Activated CD8-positive, alpha-beta memory T cell treated with anti-CD3 and anti-CD28 coated beads, Interleukin-2, amount 10 ng/mL, durations not matched to agents 7 days and 5 days (primary cell): ENCODE data around the gene BABAM1. TPM values are rescaled to one million over a fixed set of nuclear protein-coding genes. Genes with fewer than 3 reads are reported as not detected.
A peak's percentile ranks its signal among the peaks of the same experiment; 100 is the strongest.

ENCODE experiments used
- ATAC-seq: fragments of 150-1000 bp; cut with Tn5 transposase; one replicate; pipeline ENCODE4 v1.10.0; 2021; ENCODE audit warnings: moderate library complexity
- CTCF ChIA-PET: fragments of 350-600 bp; sonication (Branson Sonifier 250); formaldehyde crosslinking; loops from one replicate; lab custom pipeline; 2021; ENCODE audit warnings: antibody characterized with exemption; lab: Charles Lee
- DNase-seq: peaks from one replicate; pipeline ENCODE4 v3.0.0-alpha.2; 2020
- H3K27ac Mint-ChIP-seq: one replicate; pipeline ENCODE4 v1.8.0; 2021; ENCODE audit warnings: mild to moderate bottlenecking, mixed read lengths
- H3K27me3 Mint-ChIP-seq: one replicate; pipeline ENCODE4 v1.8.0; 2021; ENCODE audit warnings: mixed read lengths
- H3K36me3 Mint-ChIP-seq: one replicate; pipeline ENCODE4 v1.8.0; 2021; ENCODE audit warnings: mild to moderate bottlenecking, mixed read lengths
- H3K4me1 Mint-ChIP-seq: one replicate; pipeline ENCODE4 v1.8.0; 2021; ENCODE audit warnings: mixed read lengths
- H3K4me3 Mint-ChIP-seq: one replicate; pipeline ENCODE4 v1.8.0; 2021; ENCODE audit warnings: mild to moderate bottlenecking, moderate library complexity, mixed read lengths
- H3K9me3 Mint-ChIP-seq: one replicate; pipeline ENCODE4 v1.8.0; 2022; ENCODE audit warnings: low read depth, mixed read lengths
- total RNA-seq, 2 experiments: library from RNA; stranded (reverse); gene quantifications; one replicate each; pipeline ENCODE4 v1.2.3, GENCODE V29; 2021

Gene BABAM1
- total RNA-seq, 2 experiments from 2014 or later, result 113 to 117 TPM

- peak overlapping the region; percentile 87 for H3K4me3 Mint-ChIP-seq
- peaks cover 3% of the 10 kb centered on the region for H3K36me3 Mint-ChIP-seq
- DNase-seq (no peak), ATAC-seq (no peak)
- peak overlapping the region; percentile 89 for H3K27ac Mint-ChIP-seq
- no peaks in the 10 kb centered on the region for H3K27me3 Mint-ChIP-seq
- peaks cover 47% of the 10 kb centered on the region for H3K4me1 Mint-ChIP-seq
- CTCF ChIA-PET, result interaction anchor here (0.6 to 6.2 kb wide), 24 partner anchors 9 to 271 kb away, joined by 3 to 44 read pairs (median 4); partner anchors contain the start of genes ANO8, BABAM1, BST2 and USHBP1
- no peaks in the 10 kb centered on the region for H3K9me3 Mint-ChIP-seq
These were observed 37.4 kb downstream of the BABAM1 start for GRCh38 chr19:17304386-17305215.

- CTCF ChIA-PET, result interaction anchor here (0.6 to 6.2 kb wide), 23 partner anchors 9 to 270 kb away, joined by 3 to 44 read pairs (median 4); partner anchors contain the start of genes ANO8, BABAM1, BST2 and USHBP1
These were observed 37.9 kb downstream of the BABAM1 start for GRCh38 chr19:17305216-17305516.

DNA sequence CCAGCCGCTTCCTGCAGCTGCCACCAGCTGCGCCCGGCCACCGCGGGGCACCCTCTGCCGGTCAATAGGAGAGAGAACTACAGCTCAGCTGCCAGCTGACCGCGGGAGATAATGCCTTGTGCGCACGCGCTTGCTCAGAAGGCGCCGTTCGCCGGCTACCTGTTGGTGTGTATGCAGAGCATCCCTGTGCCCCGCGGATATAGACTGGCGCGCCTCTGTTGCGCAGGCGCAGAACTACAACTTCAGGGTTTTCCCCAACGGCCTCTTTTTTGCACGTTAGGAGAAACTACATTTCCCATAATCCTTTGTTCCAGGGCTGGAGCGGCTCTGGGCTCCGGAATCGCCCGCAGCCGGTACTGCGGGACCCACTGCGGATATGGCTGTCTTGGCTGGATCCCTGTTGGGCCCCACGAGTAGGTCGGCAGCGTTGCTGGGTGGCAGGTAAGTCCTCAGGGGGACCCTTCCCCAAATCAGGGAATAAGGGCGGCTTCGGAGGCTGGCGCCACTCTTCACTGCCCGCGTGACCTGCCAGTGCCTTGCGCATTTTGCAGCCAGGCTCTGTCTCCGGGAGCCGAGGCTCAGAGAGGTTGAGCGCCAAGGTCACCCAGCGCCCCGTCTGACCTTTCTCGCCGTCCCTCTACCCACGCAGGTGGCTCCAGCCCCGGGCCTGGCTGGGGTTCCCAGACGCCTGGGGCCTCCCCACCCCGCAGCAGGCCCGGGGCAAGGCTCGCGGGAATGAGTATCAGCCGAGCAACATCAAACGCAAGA lies 38.5 kb downstream of the BABAM1 start, which contains the start of gene MRPL34:
Gene MRPL34, plus strand, starts transcription at position 356 of the 768 bp plus-strand sequence. Its CDS starts 21 bp downstream, at position 377.
- ATAC-seq, result peak; percentile 68
- DNase-seq, result peak; percentile 99
- H3K4me1 Mint-ChIP-seq, result peaks cover 54% of the 10 kb centered on the region
- peak within 1 kb of the TSS; percentile 89 for H3K27ac Mint-ChIP-seq
- H3K27me3 Mint-ChIP-seq, result no peaks in the 10 kb centered on the region
- no peaks in the 10 kb centered on the region for H3K9me3 Mint-ChIP-seq
- H3K4me3 Mint-ChIP-seq, result peak within 1 kb of the TSS; percentile 87
- peaks cover 3% of the 10 kb centered on the region for H3K36me3 Mint-ChIP-seq
- CTCF ChIA-PET, result interaction anchor here (0.6 to 6.2 kb wide), 23 partner anchors 10 to 270 kb away, joined by 3 to 44 read pairs (median 4); partner anchors contain the start of genes ANO8, BABAM1, BST2 and USHBP1

More at GRCh38 chr19:17305216-17305516, 37.9 kb downstream of the BABAM1 start:
- Mint-ChIP-seq H3K27me3 (no peaks in the 10 kb centered on the region), H3K4me1 (peaks cover 48% of the 10 kb centered on the region), H3K9me3 (no peaks in the 10 kb centered on the region), H3K36me3 (peaks cover 3% of the 10 kb centered on the region), H3K27ac (peak overlapping the region; percentile 89), H3K4me3 (peak overlapping the region; percentile 87)
- ATAC-seq (no peak), DNase-seq (no peak)

DNA sequence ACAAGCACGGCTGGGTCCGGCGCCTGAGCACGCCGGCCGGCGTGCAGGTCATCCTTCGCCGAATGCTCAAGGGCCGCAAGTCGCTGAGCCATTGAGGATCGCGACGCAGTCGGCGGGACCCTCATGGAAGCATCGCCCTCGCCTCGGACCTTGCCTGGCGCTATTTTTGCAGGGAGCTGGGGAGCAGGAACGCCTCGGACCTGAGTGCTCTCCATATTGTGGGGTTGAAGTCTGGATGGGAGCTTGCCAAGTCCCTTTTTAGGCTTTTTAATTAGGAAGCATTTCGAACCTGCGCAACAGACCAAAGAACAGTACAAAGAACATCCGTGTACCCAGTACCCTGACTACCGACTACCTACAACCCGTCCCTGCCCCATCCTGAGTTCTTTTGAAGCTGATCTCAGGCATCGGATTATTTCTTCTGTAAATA lies 39.1 kb downstream of the BABAM1 start:
- Mint-ChIP-seq H3K4me1 (peaks cover 56% of the 10 kb centered on the region), H3K36me3 (peaks cover 3% of the 10 kb centered on the region), H3K27ac (peak overlapping the region; percentile 89), H3K9me3 (no peaks in the 10 kb centered on the region), H3K27me3 (no peaks in the 10 kb centered on the region), H3K4me3 (peak overlapping the region; percentile 87)
- CTCF ChIA-PET, result interaction anchor here (0.9 to 6.2 kb wide), 6 partner anchors 13 to 99 kb away, joined by 3 to 44 read pairs (median 6); partner anchors contain the start of genes ANO8 and BST2
- ATAC-seq (no peak), DNase-seq (no peak)

GRCh38 chr19:17307876-17308377 lies 40.7 kb downstream of the BABAM1 start:
- H3K27ac Mint-ChIP-seq, result peak overlapping the region; percentile 3
- no peaks in the 10 kb centered on the region for H3K9me3 Mint-ChIP-seq
- no peak for ATAC-seq
- H3K36me3 Mint-ChIP-seq, result peaks cover 3% of the 10 kb centered on the region
- no peaks in the 10 kb centered on the region for H3K27me3 Mint-ChIP-seq
- CTCF ChIA-PET, result interaction anchor here (0.7 to 6.2 kb wide), 7 partner anchors 13 to 188 kb away, joined by 3 to 44 read pairs (median 3); partner anchors contain the start of gene ANO8
- DNase-seq, result no peak
- peaks cover 56% of the 10 kb centered on the region for H3K4me1 Mint-ChIP-seq
- H3K4me3 Mint-ChIP-seq, result peak overlapping the region; percentile 4

DNA sequence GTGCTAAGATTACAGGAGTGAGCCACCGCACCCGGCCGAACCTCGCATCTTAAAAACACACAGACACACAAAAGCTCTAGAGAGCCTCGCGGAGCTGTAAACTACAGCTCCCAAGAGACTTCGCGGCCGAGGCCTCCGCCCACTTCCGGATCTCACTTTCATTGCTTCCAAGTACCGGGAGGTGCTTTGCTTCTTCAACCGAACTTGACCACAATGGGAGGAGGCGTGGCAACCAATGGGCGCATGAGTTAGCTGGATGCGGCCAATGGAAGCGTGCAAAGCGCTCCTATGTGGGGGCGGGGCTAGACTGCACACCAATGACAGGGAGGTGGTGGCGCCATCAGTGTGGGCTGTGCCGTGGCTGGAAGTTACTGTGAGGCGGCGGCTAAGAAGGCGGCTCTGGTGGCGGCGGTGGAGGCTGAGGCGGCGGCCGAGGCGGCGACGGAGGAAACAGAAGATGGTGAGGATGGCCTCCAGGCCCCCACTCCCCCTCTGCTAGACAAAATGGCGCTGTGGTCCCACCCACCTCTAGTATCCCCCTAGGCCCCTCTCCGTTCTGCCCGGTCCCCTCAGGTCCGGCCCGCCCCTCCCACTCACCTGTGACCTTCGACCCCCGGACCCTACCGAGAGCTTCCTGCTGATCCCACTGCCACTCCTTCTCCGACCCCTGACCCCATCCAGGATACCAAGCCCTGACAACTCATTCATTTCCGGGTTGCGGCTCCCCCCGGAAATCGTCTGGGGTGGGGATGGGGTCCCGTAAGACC lies 42.1 kb downstream of the BABAM1 start, which contains the start of gene DDA1:
Gene DDA1, plus strand, starts transcription at position 366 of the 767 bp plus-strand sequence. Its CDS starts 92 bp downstream, at position 458.
- Mint-ChIP-seq H3K27ac (peak within 1 kb of the TSS; percentile 95), H3K4me3 (peak within 1 kb of the TSS; percentile 90), H3K9me3 (no peaks in the 10 kb centered on the region), H3K27me3 (no peaks in the 10 kb centered on the region), H3K4me1 (peaks cover 48% of the 10 kb centered on the region), H3K36me3 (peaks cover 9% of the 10 kb centered on the region)
- peak; percentile 81 for ATAC-seq
- CTCF ChIA-PET, result interaction anchor here (0.6 to 6.2 kb wide), 14 partner anchors 17 to 257 kb away, joined by 3 to 44 read pairs (median 5); partner anchors contain the start of genes ANO8, BABAM1 and GTPBP3
- peak; percentile 100 for DNase-seq

GRCh38 chr19:17309965-17310461 lies 42.8 kb downstream of the BABAM1 start:
- DNase-seq, result peak; percentile 55

DNA sequence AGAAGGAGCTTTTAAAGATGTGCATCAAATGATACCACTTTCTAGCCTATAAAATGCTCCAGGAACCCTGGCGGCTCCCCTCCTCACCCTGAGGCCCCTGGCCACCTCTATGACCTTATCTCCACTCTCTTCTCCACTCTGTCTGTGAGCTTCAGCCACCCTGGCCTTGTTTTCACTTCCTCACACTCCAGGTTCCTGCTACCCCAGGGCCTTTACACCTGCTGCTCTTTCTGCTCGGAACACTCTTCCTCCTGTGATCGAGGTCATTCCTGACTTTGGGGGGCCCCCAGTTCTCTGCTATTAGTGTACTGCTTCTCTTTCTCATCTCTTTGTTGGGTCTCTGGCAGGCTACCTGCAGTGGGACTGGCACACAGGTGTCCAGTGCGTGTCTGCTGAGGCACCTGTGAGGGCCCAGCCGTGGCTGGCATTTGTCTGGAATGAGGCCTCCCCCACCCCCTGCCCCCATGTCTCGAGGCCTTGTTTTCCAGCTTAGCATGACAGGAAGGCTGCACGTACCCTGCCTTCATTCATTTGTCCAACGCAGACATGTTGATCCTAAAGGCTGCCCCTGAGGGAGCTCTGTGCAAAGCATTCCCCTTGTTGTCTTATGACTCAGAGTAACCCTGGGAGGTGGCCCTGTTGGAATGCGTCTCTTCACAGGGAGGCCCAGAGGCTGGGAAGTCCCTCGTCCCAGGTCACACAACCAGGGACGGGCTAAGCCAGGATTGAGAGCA lies 44.4 kb downstream of the BABAM1 start:
- DNase-seq, result no peak
- H3K4me1 Mint-ChIP-seq, result peaks cover 40% of the 10 kb centered on the region
- no peak for ATAC-seq
- H3K4me3 Mint-ChIP-seq, result no peak overlapping the region
- no peaks in the 10 kb centered on the region for H3K27me3 Mint-ChIP-seq
- peaks cover 16% of the 10 kb centered on the region for H3K36me3 Mint-ChIP-seq
- H3K9me3 Mint-ChIP-seq, result no peaks in the 10 kb centered on the region
- H3K27ac Mint-ChIP-seq, result peak overlapping the region; percentile 39
- CTCF ChIA-PET, result no interaction called here

More at GRCh38 chr19:17309965-17310461, 42.8 kb downstream of the BABAM1 start:
- Mint-ChIP-seq H3K9me3 (no peaks in the 10 kb centered on the region), H3K27me3 (no peaks in the 10 kb centered on the region), H3K36me3 (peaks cover 9% of the 10 kb centered on the region), H3K27ac (peak overlapping the region; percentile 95), H3K4me3 (peak overlapping the region; percentile 90), H3K4me1 (peaks cover 41% of the 10 kb centered on the region)
- CTCF ChIA-PET, result interaction anchor here (0.7 to 6.2 kb wide), 7 partner anchors 17 to 257 kb away, joined by 3 to 44 read pairs (median 7); partner anchors contain the start of genes ANO8, BABAM1 and GTPBP3
- no peak for ATAC-seq

DNA sequence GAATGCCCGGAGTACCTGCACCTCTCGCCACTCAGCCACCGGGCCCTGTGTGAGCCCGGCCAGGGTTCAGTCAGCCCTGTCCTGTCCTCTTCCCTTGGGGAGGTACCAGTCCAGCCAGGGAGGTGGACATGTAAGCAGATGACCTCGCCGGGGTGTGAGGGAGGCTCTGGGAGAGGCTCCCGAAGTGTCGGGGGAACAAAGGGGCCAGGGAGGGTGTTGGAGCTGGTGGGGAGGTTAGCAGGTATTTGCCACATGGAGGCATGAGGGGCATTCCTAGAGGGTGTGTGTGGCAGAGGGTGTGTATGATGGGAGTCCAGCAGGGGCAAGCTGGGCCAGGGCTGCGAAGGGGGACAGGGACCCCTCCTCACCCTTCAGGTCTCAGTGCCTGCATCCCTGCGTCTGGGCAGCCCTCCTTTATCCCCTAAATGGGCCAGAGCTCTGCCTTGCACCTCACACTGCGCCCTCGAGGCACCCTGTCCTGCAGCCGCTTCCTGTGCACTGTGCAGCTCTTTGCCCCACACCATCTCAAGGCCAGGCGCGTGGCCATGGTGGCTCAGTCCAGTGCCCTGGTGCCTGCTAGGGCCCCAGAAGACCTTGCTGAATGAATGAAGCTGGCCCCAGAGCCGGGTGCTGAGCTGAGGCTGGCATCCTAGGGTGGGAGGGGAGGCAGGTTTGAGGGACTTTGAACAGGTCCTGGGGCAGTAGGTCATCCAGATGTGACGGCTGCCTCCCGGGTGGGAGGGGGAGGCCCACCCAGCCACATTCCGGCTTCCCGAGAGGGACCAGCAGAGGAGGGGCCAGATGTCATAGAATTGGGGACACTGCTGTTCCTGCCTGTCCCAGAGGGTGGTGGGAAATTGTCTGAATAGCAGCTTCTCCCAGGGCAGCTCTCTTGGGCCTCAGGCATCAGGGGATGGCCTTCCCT lies 45.2 kb downstream of the BABAM1 start:
- H3K4me3 Mint-ChIP-seq, result no peak overlapping the region
- H3K9me3 Mint-ChIP-seq, result no peaks in the 10 kb centered on the region
- DNase-seq, result no peak
- CTCF ChIA-PET, result interaction anchor here (1.7 kb wide), 1 partner anchor 22 kb away, joined by 5 read pairs; the partner anchor contains the start of gene ANO8
- ATAC-seq, result no peak
- H3K4me1 Mint-ChIP-seq, result peaks cover 32% of the 10 kb centered on the region
- peaks cover 16% of the 10 kb centered on the region for H3K36me3 Mint-ChIP-seq
- H3K27ac Mint-ChIP-seq, result no peak overlapping the region
- H3K27me3 Mint-ChIP-seq, result no peaks in the 10 kb centered on the region

- CTCF ChIA-PET, result no interaction called here
- no peaks in the 10 kb centered on the region for H3K27me3 Mint-ChIP-seq
- peaks cover 16% of the 10 kb centered on the region for H3K36me3 Mint-ChIP-seq
- no peak overlapping the region for H3K27ac Mint-ChIP-seq
- no peak overlapping the region for H3K4me3 Mint-ChIP-seq
- no peaks in the 10 kb centered on the region for H3K9me3 Mint-ChIP-seq
- H3K4me1 Mint-ChIP-seq, result peaks cover 23% of the 10 kb centered on the region
- ATAC-seq, result no peak
- no peak for DNase-seq
These were observed 46.9 kb downstream of the BABAM1 start for GRCh38 chr19:17314007-17314593.
